ENCODE results near the gene SPECC1L.

Gene SPECC1L

DNA sequence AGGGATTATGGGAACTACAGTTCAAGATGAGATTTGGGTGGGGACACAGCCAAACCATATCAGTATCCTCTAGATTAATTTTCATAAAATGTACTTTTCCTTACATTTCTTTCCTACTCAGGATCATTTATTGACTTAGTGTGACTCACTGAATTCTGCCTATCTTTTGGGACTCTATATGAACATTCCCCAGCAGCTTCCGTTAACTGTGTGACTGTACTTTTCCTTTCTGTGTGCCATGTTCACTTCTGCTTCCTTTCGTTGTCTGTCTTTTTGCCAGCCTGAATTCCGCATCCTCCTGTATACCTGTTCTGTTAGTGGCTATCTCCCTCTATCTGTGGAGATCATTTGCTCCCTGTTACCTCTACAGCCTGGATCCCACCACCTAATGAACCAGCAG is 48.8 kb downstream of the SPECC1L start:
- CTCF ChIA-PET: no interaction called here
- H3K27ac ChIP-seq: no peak overlapping the region
- no peak for DNase-seq (ENCODE audit: low spot score)
- TF ChIP-seq, protein P1, sequence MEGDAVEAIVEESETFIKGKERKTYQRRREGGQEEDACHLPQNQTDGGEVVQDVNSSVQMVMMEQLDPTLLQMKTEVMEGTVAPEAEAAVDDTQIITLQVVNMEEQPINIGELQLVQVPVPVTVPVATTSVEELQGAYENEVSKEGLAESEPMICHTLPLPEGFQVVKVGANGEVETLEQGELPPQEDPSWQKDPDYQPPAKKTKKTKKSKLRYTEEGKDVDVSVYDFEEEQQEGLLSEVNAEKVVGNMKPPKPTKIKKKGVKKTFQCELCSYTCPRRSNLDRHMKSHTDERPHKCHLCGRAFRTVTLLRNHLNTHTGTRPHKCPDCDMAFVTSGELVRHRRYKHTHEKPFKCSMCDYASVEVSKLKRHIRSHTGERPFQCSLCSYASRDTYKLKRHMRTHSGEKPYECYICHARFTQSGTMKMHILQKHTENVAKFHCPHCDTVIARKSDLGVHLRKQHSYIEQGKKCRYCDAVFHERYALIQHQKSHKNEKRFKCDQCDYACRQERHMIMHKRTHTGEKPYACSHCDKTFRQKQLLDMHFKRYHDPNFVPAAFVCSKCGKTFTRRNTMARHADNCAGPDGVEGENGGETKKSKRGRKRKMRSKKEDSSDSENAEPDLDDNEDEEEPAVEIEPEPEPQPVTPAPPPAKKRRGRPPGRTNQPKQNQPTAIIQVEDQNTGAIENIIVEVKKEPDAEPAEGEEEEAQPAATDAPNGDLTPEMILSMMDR (conservative IDR thresholded peaks at IDR 0.05; ENCODE audit: low read depth): no peak
- POLR2A ChIA-PET (ENCODE audit: low non-redundant PET): no interaction called here

DNA sequence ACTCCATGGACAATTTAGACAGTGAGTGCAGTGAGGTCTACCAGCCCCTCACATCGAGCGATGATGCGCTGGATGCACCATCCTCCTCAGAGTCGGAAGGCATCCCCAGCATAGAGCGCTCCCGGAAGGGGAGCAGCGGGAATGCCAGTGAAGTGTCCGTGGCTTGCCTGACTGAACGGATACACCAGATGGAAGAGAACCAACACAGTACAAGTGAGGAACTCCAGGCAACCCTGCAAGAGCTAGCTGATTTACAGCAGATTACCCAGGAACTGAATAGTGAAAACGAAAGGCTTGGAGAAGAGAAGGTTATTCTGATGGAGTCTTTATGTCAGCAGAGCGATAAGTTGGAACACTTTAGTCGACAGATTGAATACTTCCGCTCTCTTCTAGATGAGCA is 51.4 kb downstream of the SPECC1L start:
- POLR2A ChIA-PET (ENCODE audit: low non-redundant PET): no interaction called here
- no peak for DNase-seq (ENCODE audit: low spot score)
- CTCF ChIA-PET: no interaction called here
- TF ChIP-seq, protein P1 (conservative IDR thresholded peaks at IDR 0.05; ENCODE audit: low read depth): no peak
- no peak overlapping the region for H3K27ac ChIP-seq

DNA sequence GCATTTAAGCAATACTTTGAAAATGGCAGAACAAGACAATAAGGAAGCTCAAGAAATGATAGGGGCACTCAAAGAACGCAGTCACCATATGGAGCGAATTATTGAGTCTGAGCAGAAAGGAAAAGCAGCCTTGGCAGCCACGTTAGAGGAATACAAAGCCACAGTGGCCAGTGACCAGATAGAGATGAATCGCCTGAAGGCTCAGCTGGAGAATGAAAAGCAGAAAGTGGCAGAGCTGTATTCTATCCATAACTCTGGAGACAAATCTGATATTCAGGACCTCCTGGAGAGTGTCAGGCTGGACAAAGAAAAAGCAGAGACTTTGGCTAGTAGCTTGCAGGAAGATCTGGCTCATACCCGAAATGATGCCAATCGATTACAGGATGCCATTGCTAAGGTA is 51.9 kb downstream of the SPECC1L start:
- CTCF ChIA-PET: no interaction called here
- TF ChIP-seq, protein P1 (conservative IDR thresholded peaks at IDR 0.05; ENCODE audit: low read depth): no peak
- POLR2A ChIA-PET (ENCODE audit: low non-redundant PET): no interaction called here
- H3K27ac ChIP-seq: no peak overlapping the region
- DNase-seq (ENCODE audit: low spot score): no peak

DNA sequence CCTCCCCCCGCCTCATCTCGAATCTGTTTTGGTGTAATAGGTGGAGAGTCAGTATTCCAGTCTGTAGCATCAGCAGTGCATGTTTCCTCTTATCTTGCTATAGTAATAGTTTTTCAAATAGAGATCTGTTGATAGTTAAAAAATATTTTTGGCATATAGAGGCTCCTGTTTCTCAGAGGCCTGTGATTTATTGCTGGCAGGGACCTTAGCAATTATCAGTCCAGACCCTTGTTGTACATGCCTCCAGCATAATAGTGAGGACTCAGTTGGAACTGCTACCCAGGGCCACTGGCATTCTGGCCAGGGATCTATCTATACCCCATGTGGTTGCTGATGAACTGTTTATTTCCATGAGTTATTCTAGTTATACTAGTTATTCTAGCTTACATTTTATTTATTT is 52.6 kb downstream of the SPECC1L start:
- DNase-seq (ENCODE audit: low spot score): no peak
- ChIA-PET POLR2A (ENCODE audit: low non-redundant PET) (no interaction called here), CTCF (interaction anchor here (1.1 kb wide), 1 partner anchor 100 kb away, joined by 3 read pairs; no protein-coding TSS in a partner anchor)
- H3K27ac ChIP-seq: no peak overlapping the region
- TF ChIP-seq, protein P1 (conservative IDR thresholded peaks at IDR 0.05; ENCODE audit: low read depth): no peak

DNA sequence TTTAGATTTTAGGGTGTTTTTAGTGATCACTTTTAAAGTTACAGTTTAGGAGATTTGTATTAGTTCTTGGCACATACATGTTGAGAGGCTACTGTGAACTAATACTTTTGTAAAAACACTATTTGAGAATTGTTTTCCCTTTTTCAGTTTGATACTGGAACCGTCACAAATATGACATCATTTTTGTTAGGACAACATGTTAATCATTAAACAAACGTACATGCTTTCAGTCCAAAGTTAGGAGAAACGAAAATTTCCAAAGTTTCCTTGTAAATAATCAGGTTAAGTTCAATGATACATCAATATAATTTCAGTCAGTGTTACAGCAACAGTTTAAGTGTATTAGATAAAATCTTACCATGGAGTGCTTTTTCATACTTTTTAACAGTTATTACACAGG is 53.1 kb downstream of the SPECC1L start:
- H3K27ac ChIP-seq: no peak overlapping the region
- ChIA-PET POLR2A (ENCODE audit: low non-redundant PET) (no interaction called here), CTCF (interaction anchor here (1.1 kb wide), 1 partner anchor 100 kb away, joined by 3 read pairs; no protein-coding TSS in a partner anchor)
- TF ChIP-seq, protein P1 (conservative IDR thresholded peaks at IDR 0.05; ENCODE audit: low read depth): no peak
- DNase-seq (ENCODE audit: low spot score): no peak

DNA sequence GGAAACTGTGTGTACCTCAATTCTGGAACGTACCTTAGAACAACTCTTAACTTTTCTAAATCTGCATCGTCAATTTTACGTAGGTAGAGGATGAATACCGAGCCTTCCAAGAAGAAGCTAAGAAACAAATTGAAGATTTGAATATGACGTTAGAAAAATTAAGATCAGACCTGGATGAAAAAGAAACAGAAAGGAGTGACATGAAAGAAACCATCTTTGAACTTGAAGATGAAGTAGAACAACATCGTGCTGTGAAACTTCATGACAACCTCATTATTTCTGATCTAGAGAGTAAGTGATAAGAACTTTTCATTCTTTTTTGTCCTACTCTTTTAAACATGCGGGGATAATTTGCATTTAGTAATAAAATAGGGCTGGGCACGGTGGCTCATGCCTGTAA is 53.5 kb downstream of the SPECC1L start:
- DNase-seq (ENCODE audit: low spot score): no peak
- ChIA-PET CTCF (interaction anchor here (1.1 kb wide), 1 partner anchor 99 kb away, joined by 3 read pairs; no protein-coding TSS in a partner anchor), POLR2A (ENCODE audit: low non-redundant PET) (no interaction called here)
- H3K27ac ChIP-seq: no peak overlapping the region
- TF ChIP-seq, protein P1 (conservative IDR thresholded peaks at IDR 0.05; ENCODE audit: low read depth): no peak

Data from RWPE1 (cell line).